Measurements from ENCODE around the gene LRGUK.

GRCh38 chr7:134104166-134104565 is 23.0 kb upstream of the LRGUK start:
- TF ChIP-seq CTCF (IDR thresholded peaks at IDR 0.05) = no peak
- TF ChIP-seq POLR2A (IDR thresholded peaks at IDR 0.05) = no peak

Data from esophagus squamous epithelium (tissue), 4 donors.